T-helper 2 cell treated with Interferon-gamma antibody and Interleukin-4, amounts not matched to agents 5 μg/mL and 100 μg/mL, for 36 hours (primary cell): ENCODE results near the gene ZKSCAN8.

Source experiments
- DNase-seq: peaks from one replicate; pipeline ENCODE4 v3.0.0; 2021; ENCODE audit warnings: low spot score
- H3K27ac Mint-ChIP-seq: one replicate; pipeline ENCODE4 v1.8.0; 2021; ENCODE audit warnings: mild to moderate bottlenecking, mixed read lengths
- H3K27me3 Mint-ChIP-seq: one replicate; pipeline ENCODE4 v1.8.0; 2021; ENCODE audit warnings: low read depth, mixed read lengths
- H3K36me3 Mint-ChIP-seq: one replicate; pipeline ENCODE4 v1.8.0; 2021; ENCODE audit warnings: low read depth, mixed read lengths
- H3K4me1 Mint-ChIP-seq: one replicate; pipeline ENCODE4 v1.8.0; 2021; ENCODE audit warnings: low read depth, mixed read lengths
- H3K4me3 Mint-ChIP-seq: one replicate; pipeline ENCODE4 v1.8.0; 2022; ENCODE audit warnings: mild to moderate bottlenecking, moderate library complexity, mixed read lengths
- H3K9me3 Mint-ChIP-seq: one replicate; pipeline ENCODE4 v1.8.0; 2021; ENCODE audit warnings: mixed read lengths

Gene ZKSCAN8

GRCh38 chr6:28158318-28158717, 16.6 kb downstream of the ZKSCAN8 start:
- no peak overlapping the region for H3K27ac Mint-ChIP-seq
- peaks cover 53% of the 10 kb centered on the region for H3K9me3 Mint-ChIP-seq
- peaks cover 1% of the 10 kb centered on the region for H3K4me1 Mint-ChIP-seq
- no peak for DNase-seq
- H3K27me3 Mint-ChIP-seq = no peaks in the 10 kb centered on the region
- peaks cover 78% of the 10 kb centered on the region for H3K36me3 Mint-ChIP-seq
- H3K4me3 Mint-ChIP-seq = no peak overlapping the region

GRCh38 chr6:28159029-28159607, 17.4 kb downstream of the ZKSCAN8 start:
- Mint-ChIP-seq H3K27me3 (no peaks in the 10 kb centered on the region), H3K27ac (no peak overlapping the region), H3K4me3 (no peak overlapping the region), H3K36me3 (peaks cover 70% of the 10 kb centered on the region), H3K4me1 (peaks cover 1% of the 10 kb centered on the region), H3K9me3 (peaks cover 45% of the 10 kb centered on the region)
- no peak for DNase-seq

GRCh38 chr6:28160233-28160632, 18.6 kb downstream of the ZKSCAN8 start:
- H3K9me3 Mint-ChIP-seq = peaks cover 34% of the 10 kb centered on the region
- peaks cover 2% of the 10 kb centered on the region for H3K27me3 Mint-ChIP-seq
- no peak overlapping the region for H3K4me3 Mint-ChIP-seq
- H3K4me1 Mint-ChIP-seq = peaks cover 1% of the 10 kb centered on the region
- no peak for DNase-seq
- H3K36me3 Mint-ChIP-seq = peaks cover 59% of the 10 kb centered on the region
- H3K27ac Mint-ChIP-seq = no peak overlapping the region

- Mint-ChIP-seq H3K27ac (no peak overlapping the region), H3K36me3 (peaks cover 47% of the 10 kb centered on the region)
These were observed 19.9 kb downstream of the ZKSCAN8 start for GRCh38 chr6:28161410-28162079.

GRCh38 chr6:28165563-28165962, 23.9 kb downstream of the ZKSCAN8 start:
- H3K4me1 Mint-ChIP-seq = peaks cover 1% of the 10 kb centered on the region
- H3K27ac Mint-ChIP-seq = no peak overlapping the region
- H3K36me3 Mint-ChIP-seq = peaks cover 12% of the 10 kb centered on the region
- no peak overlapping the region for H3K4me3 Mint-ChIP-seq
- no peak for DNase-seq
- peaks cover 2% of the 10 kb centered on the region for H3K27me3 Mint-ChIP-seq
- peaks cover 14% of the 10 kb centered on the region for H3K9me3 Mint-ChIP-seq

More at GRCh38 chr6:28161410-28162079, 19.9 kb downstream of the ZKSCAN8 start:
- Mint-ChIP-seq H3K27me3 (peaks cover 2% of the 10 kb centered on the region), H3K4me1 (peaks cover 1% of the 10 kb centered on the region), H3K4me3 (peak overlapping the region; percentile 47), H3K9me3 (peaks cover 33% of the 10 kb centered on the region)
- peak; percentile 57 for DNase-seq

GRCh38 chr6:28167068-28167467, 25.4 kb downstream of the ZKSCAN8 start:
- Mint-ChIP-seq H3K9me3 (peaks cover 9% of the 10 kb centered on the region), H3K4me1 (peaks cover 1% of the 10 kb centered on the region), H3K27ac (no peak overlapping the region), H3K36me3 (peaks cover 3% of the 10 kb centered on the region), H3K4me3 (no peak overlapping the region), H3K27me3 (peaks cover 2% of the 10 kb centered on the region)
- no peak for DNase-seq

- Mint-ChIP-seq H3K4me3 (no peak overlapping the region), H3K36me3 (no peaks in the 10 kb centered on the region), H3K9me3 (peaks cover 4% of the 10 kb centered on the region), H3K27ac (no peak overlapping the region), H3K4me1 (no peaks in the 10 kb centered on the region), H3K27me3 (peaks cover 2% of the 10 kb centered on the region)
- DNase-seq = no peak
These were observed 26.2 kb downstream of the ZKSCAN8 start for GRCh38 chr6:28167926-28168325.

GRCh38 chr6:28171271-28171670, 29.6 kb downstream of the ZKSCAN8 start:
- DNase-seq = no peak
- no peak overlapping the region for H3K27ac Mint-ChIP-seq
- H3K4me1 Mint-ChIP-seq = no peaks in the 10 kb centered on the region
- no peaks in the 10 kb centered on the region for H3K36me3 Mint-ChIP-seq
- peaks cover 8% of the 10 kb centered on the region for H3K9me3 Mint-ChIP-seq
- H3K27me3 Mint-ChIP-seq = peaks cover 4% of the 10 kb centered on the region
- H3K4me3 Mint-ChIP-seq = no peak overlapping the region

GRCh38 chr6:28172006-28172405, 30.3 kb downstream of the ZKSCAN8 start:
- Mint-ChIP-seq H3K9me3 (peaks cover 13% of the 10 kb centered on the region), H3K27ac (no peak overlapping the region), H3K4me1 (no peaks in the 10 kb centered on the region), H3K36me3 (no peaks in the 10 kb centered on the region), H3K4me3 (no peak overlapping the region), H3K27me3 (peaks cover 4% of the 10 kb centered on the region)
- DNase-seq = no peak

GRCh38 chr6:28176373-28176772, 34.7 kb downstream of the ZKSCAN8 start:
- no peaks in the 10 kb centered on the region for H3K4me1 Mint-ChIP-seq
- peaks cover 14% of the 10 kb centered on the region for H3K9me3 Mint-ChIP-seq
- peaks cover 9% of the 10 kb centered on the region for H3K27me3 Mint-ChIP-seq
- H3K27ac Mint-ChIP-seq = no peak overlapping the region
- no peaks in the 10 kb centered on the region for H3K36me3 Mint-ChIP-seq
- DNase-seq = no peak
- no peak overlapping the region for H3K4me3 Mint-ChIP-seq

- Mint-ChIP-seq H3K4me3 (no peak overlapping the region), H3K4me1 (no peaks in the 10 kb centered on the region), H3K36me3 (no peaks in the 10 kb centered on the region), H3K27me3 (peaks cover 5% of the 10 kb centered on the region), H3K27ac (no peak overlapping the region), H3K9me3 (peaks cover 32% of the 10 kb centered on the region)
- DNase-seq = no peak
These were observed 40.6 kb downstream of the ZKSCAN8 start for GRCh38 chr6:28182255-28182654.

GRCh38 chr6:28188111-28188979, 46.7 kb downstream of the ZKSCAN8 start:
- no peaks in the 10 kb centered on the region for H3K27me3 Mint-ChIP-seq
- H3K27ac Mint-ChIP-seq = no peak overlapping the region
- no peak for DNase-seq
- no peak overlapping the region for H3K4me3 Mint-ChIP-seq
- H3K36me3 Mint-ChIP-seq = no peaks in the 10 kb centered on the region
- H3K9me3 Mint-ChIP-seq = peaks cover 69% of the 10 kb centered on the region
- no peaks in the 10 kb centered on the region for H3K4me1 Mint-ChIP-seq

- peaks cover 7% of the 10 kb centered on the region for H3K4me1 Mint-ChIP-seq
- H3K36me3 Mint-ChIP-seq = no peaks in the 10 kb centered on the region
- peaks cover 24% of the 10 kb centered on the region for H3K27me3 Mint-ChIP-seq
- peaks cover 42% of the 10 kb centered on the region for H3K9me3 Mint-ChIP-seq
- DNase-seq = no peak
- no peak overlapping the region for H3K27ac Mint-ChIP-seq
- no peak overlapping the region for H3K4me3 Mint-ChIP-seq
These were observed 58.3 kb downstream of the ZKSCAN8 start for GRCh38 chr6:28200020-28200419.

GRCh38 chr6:28203201-28203600, 61.5 kb downstream of the ZKSCAN8 start:
- DNase-seq = no peak
- peaks cover 25% of the 10 kb centered on the region for H3K9me3 Mint-ChIP-seq

More at GRCh38 chr6:28203201-28203600, 61.5 kb downstream of the ZKSCAN8 start:
- Mint-ChIP-seq H3K4me3 (no peak overlapping the region), H3K27me3 (peaks cover 51% of the 10 kb centered on the region), H3K4me1 (peaks cover 17% of the 10 kb centered on the region), H3K36me3 (no peaks in the 10 kb centered on the region), H3K27ac (no peak overlapping the region)
